HG03108 (cell line): ENCODE data around the gene BACE2.
"Not testable (repeated sequence)": the region's sequence is repeated elsewhere in the genome, so short reads cannot be mapped to it uniquely, and the experiment has no call there.

Experiments used
- ATAC-seq: cut with Tn5 transposase; IDR thresholded peaks from one replicate; pipeline ENCODE4 v1.9.1; 2021; ENCODE audit warnings: moderate library complexity; ENCODE audit not compliant: unreplicated experiment

Gene BACE2

DNA sequence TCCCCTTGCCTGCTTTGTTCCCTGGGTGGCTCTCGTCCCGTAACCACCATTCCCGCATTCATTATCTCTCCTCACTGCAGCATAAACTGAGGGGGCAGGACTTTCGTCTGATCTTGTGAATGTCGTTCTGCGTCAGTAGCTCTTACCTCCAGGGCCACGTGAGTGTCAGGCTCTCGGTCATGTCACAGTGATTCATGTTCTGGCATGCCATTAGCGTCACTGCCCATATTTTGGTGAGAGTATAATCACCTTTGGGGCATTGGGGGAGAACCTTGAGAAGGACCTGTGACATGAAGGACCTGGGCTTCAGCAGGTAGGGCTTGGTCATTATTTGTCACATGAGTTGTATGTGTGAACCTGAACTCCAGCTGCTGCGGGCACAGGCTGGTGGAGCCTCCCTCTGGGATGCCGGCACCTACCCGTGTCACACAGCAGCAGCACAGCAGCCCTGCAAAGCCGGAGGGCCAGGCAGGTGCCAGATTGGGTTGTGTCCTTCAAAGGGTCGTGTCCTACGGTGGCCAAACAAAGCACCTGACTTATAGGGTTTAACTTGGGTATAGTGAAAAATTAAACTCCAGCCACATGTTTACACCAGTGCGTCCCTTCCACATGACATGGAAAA lies 68.5 kb downstream of the BACE2 start:
- no peak for ATAC-seq

DNA sequence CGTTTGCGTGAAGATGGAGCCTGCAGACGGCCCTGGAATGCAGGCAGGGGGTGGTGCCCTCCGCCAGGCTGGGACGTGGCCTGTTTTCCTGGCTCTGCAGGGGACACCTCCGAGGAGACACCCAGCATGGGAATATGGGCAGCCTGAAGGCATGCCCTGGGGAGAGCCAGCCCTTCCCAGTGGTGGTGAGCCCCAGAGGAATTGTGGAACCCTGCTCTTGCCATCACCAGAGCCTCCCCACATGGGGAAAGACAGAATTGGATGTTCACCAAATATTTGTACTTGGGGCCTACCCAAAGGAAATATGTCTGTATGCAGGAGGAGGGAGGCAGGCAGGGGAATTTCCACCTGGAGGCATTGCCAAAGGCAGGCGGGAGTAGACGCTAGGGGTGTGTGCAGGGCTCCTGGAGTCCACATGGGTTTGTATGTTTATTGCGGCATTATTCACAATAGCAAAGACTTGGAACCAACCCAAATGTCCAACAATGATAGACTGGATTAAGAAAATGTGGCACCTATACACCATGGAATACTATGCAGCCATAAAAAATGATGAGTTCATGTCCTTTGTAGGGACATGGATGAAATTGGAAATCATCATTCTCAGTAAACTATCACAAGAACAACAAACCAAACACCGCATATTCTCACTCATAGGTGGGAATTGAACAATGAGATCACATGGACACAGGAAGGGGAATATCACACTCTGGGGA lies 70.3 kb downstream of the BACE2 start:
- ATAC-seq, result not testable (repeated sequence)

DNA sequence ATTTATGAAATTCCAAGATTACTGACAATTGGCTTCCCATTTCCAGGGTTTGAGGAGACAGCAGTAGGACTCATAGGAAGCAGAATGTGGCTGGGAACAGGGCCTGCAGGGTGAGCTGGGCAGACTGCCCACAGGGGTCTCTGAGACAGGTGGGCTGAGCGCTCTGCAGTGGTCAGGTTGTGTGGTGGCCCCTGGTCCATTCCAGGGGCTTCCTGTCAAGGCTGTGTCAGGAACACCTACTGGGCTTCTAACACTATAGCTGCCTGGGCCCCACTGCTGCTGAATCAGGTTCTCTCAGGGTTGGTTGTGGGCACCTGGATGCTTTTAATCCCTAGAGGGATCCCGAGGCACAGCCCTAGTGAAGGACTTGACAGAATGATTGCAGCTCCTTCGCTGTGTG lies 72.1 kb downstream of the BACE2 start:
- ATAC-seq, result no peak

DNA sequence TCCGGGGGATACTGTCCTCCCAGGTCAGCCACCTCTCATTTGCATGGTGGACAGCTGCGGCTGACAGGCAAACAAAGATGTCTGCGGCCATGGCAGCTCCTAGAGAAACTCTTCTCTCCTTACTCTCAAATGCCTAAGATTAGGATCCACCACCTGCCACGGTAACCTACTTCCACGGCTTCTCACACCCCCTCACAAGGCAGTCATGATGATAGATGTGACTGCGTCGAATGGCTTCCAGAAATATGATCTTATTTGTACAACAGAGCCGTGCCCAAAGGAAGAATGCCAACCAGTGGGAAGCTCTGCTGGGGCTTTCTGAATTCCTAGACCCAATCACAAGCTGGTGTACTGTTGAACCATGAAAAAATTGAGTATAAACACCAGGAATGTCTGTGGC lies 73.4 kb downstream of the BACE2 start:
- no peak for ATAC-seq

DNA sequence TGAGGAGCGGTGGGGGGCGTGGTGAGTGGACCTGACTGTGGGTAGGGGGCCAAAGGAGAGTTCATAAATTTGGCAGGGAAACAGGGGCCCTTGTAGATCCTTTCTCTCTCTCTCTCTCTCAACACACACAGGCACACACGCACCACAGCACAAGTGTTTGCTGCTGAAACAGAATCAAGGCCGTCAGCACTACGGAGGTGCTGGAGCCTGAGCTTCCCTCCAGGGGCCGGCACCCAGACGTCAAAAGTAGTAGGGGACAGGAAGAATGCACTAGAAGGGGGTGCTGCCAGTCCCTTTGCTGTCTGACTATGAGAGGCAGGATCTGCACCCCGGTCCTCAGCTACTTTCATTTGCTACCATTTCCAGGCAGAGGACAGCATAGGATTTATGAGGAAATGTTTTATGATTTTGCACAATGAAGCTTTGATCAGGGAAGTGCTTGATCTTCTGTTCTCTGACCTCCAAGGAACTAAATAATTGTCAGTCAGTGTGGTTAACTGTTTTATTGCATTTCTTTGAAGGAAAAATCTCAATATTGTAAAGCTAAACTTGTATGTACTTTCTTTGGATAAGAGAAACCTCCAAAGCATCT lies 74.4 kb downstream of the BACE2 start:
- no peak for ATAC-seq

DNA sequence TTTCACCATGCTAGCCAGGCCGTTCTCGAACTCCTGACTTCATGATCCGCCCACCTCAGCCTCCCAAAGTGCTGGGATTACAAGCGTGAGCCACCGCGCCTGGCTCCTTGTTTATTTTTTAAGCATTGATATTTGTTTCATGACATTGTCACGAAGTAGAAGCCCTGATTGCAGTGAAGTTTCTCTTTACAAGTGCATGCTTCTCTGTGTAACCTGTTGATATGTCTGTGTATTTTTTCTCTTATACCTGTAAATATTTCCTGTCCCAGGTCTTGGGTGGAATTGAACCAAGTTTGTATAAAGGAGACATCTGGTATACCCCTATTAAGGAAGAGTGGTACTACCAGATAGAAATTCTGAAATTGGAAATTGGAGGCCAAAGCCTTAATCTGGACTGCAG lies 75.1 kb downstream of the BACE2 start:
- no peak for ATAC-seq

DNA sequence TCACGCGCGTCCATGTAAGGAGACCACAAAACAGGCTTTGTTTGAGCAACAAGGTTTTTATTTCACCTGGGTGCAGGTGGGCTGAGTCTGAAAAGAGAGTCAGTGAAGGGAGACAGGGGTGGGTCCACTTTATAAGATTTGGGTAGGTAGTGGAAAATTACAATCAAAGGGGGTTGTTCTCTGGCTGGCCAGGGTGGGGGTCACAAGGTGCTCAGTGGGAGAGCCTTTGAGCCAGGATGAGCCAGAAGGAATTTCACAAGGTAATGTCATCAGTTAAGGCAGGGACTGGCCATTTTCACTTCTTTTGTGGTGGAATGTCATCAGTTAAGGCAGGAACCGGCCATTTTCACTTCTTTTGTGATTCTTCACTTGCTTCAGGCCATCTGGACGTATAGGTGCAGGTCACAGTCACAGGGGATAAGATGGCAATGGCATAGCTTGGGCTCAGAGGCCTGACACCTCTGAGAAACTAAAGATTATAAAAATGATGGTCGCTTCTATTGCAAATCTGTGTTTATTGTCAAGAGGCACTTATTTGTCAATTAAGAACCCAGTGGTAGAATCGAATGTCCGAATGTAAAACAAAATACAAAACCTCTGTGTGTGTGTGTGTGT lies 76.4 kb downstream of the BACE2 start:
- not testable (repeated sequence) for ATAC-seq

DNA sequence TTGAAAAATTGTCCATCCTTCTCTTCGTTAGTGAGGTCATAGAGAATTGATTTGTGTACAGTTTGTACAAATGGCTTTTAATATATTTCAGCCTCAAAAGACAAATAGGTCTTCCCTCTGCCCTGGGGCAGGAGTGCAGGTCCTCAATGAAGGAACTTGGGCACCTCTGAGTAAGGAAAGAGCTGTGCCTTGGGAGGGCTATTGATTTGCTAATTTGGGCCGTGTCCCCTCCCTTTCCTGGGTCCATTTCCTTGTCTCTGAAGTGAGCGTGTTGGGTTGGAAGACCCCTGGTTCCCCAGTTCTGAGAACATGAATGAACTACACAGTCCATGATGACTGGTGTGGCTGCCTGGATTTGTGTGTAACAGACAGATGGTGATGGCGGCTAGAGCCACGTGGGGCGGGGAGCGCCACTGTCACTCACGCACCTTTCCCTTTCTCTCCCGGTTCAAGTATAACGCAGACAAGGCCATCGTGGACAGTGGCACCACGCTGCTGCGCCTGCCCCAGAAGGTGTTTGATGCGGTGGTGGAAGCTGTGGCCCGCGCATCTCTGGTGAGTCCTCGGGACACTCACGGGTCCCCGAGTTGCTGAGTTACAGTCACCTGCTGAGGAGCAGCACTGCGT lies 77.7 kb downstream of the BACE2 start:
- ATAC-seq, result no peak

DNA sequence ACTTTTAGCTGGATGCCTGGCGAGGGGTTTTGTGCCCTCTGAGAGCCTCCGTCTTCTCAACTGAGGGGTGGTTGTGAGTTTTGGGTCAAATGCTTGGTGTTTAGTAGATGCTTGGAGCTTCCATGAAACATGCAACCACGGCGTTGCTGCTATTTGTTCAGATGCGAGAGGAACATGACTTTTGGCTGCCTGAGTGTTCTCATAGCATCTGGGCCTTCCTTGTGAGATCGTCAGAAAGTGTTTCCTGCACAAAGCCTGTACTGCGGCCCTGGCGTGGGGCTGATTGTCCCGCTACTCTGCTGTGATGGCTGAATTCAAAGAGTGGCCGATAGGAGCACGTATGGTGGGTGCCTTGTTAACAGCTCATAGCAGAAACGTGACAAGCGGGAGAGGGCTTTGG lies 78.8 kb downstream of the BACE2 start:
- ATAC-seq, result no peak

DNA sequence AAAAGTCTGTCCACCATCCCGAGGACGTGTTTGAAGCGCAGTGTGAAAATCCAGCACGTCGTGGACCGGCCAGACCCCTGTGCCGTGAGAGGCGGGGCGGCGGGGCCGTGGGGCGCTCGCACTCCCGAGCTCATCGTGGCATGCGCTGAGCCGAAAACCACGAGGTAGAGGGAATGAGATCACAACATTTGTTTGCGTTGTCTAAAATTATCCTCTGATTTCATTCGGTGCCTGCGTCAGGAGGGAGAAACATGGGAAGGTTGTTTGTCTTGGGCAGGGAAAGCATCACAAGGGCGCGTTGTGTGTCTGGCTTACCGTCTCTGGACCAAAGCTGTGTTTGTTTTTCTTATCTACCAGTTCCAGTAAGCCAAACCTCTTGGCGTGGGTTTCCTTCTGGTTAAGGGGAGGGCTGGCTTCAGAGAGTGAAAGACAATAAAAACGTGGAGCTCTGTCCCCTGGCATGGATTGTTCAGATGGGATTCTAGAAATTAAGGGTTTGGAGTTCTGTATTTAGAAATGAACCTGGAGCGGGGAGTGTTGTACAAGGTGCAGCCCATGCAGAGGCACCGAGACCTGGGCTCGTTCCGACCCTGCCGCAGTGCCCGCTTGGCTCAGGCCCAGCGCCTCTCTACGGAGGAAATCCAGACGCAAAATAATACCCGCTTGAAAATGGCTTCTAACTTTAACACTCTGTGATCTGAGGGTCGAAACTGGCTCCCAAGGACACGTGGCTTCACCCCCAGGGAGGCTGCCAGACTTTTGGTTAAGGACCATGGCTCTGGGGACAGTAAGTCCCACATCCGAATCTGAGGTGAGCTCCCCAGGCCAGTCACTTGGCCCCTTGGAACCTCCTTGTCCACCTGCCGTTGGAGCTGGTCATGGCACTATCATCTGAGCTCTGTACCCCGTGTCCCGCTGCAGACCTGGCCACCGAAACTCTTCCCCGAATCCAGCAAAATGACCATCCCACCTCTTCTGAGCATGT lies 79.9 kb downstream of the BACE2 start:
- ATAC-seq, result no peak

DNA sequence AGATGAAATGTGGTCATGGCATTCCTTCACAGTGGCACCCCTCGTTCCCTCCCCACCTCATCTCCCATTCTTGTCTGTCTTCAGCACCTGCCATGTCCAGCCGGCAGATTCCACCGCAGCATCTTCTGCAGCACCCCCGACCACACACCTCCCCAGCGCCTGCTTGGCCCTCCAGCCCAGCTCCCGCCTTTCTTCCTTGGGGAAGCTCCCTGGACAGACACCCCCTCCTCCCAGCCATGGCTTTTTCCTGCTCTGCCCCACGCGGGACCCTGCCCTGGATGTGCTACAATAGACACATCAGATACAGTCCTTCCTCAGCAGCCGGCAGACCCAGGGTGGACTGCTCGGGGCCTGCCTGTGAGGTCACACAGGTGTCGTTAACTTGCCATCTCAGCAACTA lies 81.5 kb downstream of the BACE2 start:
- no peak for ATAC-seq

DNA sequence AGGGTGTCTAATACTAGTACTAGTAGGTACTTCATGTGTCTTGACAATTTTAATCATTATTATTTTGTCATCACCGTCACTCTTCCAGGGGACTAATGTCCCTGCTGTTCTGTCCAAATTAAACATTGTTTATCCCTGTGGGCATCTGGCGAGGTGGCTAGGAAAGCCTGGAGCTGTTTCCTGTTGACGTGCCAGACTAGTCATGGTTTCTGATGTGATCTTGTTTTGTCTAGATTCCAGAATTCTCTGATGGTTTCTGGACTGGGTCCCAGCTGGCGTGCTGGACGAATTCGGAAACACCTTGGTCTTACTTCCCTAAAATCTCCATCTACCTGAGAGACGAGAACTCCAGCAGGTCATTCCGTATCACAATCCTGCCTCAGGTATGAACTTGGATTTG lies 82.6 kb downstream of the BACE2 start:
- ATAC-seq, result no peak

DNA sequence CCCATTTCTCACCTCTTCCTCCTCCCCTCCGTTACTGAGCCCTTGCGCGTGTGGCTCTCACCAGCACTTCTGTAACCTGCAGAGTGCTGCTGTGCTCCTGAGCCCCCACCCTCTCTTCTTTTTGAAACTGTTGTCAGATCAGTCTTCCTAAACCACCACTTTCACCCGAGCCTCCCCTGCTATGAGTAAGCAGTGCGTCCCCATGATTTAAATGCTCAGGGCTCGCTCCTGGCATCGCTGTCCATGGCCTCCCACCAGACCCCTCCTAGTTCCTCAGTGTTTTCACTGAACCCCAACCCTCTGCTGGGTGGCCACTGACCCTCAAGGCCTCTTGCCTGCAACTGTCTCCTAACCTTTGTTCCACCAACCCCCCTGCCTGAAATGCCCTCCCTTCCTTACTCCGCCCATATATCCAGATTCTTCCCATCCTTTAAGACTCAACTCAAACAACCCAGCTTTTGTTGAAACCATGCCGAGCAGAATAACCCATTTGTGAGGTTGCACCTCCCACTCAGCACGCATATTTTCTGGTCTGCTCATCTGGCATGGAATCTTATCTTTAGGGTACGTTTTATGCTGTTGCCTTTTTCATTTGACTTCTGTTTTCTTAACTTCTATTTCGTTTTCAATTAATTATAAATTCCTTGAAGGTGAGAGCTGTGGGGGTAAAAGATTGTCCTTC lies 84.1 kb downstream of the BACE2 start:
- no peak for ATAC-seq

DNA sequence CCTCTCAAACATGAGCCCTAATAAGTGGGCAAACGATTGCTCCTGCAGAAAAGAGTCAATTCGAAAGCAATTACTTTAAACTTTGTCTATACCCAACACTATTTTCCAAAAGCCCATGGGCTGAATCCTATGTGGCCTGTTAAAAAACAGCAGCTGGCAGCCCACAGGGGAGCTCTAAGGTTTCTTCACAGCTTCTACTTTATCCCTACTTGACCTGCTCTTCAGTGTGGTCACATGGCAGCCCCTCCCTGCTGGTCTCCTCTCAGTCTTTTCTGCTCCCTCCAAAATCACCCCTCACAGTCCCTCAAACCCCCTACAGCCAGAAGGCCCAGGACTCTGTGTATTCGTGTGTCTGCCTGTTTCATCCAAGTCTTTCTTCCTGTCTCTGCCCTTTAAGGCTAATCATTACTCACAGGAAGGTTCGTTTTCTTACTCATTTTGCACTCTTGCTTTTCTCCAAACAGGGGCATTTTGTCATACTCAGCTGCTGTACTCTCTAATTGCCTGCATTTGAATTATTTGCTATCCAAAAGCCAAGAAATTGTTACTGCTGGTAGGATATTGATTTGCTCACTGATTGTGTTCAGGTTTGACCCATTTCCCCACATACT lies 86.2 kb downstream of the BACE2 start:
- ATAC-seq, result no peak

DNA sequence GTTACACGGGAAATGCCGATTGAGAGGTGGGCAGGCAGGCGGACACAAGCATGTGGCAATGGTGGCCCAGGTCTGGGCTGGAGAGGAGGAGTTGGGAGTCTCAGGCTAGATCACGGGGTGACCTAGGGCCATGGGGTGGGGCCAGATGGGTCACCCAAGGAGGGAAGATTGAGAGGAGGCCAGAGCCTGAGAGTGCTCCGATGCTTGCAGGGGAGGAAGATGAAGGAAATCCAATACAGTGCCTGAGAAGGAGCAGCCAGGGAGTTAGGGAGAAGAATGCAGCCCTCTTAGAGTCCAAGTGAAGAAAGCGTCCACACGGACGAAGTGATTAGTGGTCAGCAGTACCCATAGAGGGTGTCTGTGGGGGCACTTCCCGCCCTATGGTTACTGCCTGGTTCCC lies 87.2 kb downstream of the BACE2 start:
- no peak for ATAC-seq

DNA sequence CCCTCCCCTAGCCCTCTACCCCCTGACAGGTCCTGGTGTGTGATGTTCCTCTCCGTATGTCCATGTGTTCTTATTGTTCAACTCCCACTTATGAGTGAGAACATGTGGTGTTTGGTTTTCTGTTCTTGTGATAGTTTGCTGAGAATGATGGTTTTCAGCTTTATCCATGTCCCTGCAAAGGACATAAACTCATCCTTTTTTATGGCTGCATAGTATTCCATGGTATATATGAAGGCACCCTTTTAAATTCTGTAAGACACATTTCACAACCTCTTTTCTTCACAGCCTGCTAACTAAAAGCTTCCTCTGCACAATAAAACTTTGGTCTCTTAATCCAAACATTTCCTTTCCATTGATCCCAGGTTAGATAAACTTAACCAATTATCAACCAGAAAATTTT lies 88.3 kb downstream of the BACE2 start:
- ATAC-seq, result not testable (repeated sequence)

DNA sequence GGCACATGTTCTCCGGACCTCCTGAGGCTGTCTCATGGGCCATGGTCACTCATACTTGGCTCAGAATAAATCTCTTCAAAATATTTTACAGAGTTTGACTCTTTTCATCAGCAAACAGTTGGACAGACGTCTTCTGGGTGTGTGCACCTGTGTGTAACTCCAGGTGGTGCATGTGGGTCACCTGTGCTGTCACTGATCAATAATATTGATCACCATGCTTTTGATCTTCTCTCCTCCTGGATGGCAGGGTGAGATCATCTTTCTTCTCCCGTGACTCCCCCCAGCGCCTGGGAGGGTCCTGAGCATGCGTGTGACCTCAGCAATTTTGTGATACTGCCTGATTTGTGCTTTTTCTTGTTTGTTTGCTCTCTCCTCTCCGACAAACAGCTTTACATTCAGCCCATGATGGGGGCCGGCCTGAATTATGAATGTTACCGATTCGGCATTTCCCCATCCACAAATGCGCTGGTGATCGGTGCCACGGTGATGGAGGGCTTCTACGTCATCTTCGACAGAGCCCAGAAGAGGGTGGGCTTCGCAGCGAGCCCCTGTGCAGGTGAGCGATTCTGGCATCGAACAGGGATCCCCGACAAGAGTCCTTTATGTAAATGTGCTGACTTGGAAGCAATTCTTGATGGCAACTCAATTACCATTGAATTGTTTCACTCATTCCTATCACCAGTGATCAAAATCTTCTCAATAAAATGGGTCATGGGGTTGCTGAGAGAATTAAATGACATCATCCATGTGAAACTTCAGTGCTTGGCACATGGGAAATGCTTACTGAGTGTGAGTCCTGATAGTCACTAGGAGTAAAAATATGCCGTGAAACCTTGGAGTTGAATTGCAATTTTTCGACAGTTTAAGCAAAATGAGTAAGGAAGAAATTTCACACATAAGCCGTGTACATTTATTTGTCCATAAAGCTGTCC lies 89.1 kb downstream of the BACE2 start:
- ATAC-seq, result no peak

DNA sequence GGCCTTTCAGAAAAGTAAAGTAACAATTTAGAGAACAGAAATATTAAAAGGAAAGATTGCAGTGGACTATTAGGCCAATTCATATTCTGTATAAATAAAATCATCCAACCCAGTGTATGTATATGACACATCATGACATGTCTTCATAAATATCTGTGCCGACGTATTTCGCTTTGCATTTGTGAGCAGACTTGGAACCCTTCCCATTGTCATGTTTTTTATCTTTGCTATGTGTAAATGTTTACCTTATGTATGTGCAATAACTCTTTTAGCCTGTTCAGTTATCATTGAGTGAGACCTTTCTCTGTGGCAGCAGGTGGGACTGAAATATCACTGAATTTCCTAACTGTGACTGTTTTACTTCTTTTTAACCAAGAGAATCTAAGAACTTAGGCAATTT lies 90.7 kb downstream of the BACE2 start:
- ATAC-seq, result no peak
